A549 (cell line): ENCODE measurements around the gene KCNH6.

Source experiments
- BHLHE40 ChIP-seq: IDR thresholded peaks from 2 replicates; pipeline ENCODE4 v1.6.1; 2012; ENCODE audit warnings: low read depth, low read length, inconsistent platforms
- CTCF ChIP-seq: fragments of >200 bp; sonication (Bioruptor Twin); formaldehyde crosslinking; IDR thresholded peaks from 3 replicates; pipeline ENCODE4 v1.5.1; 2016
- FOXS1 ChIP-seq: fragments of 250-450 bp; sonication (Bioruptor Pico); IDR thresholded peaks from 2 replicates; pipeline ENCODE4 v1.5.0; 2020; ENCODE audit warnings: mild to moderate bottlenecking, moderate library complexity
- KDM1A ChIP-seq: fragments of 200-600 bp; sonication (generic); IDR thresholded peaks from 2 replicates; pipeline ENCODE4 v1.6.1; 2016; ENCODE audit warnings: low read depth, mild to moderate bottlenecking
- PBX3 ChIP-seq: IDR thresholded peaks from 2 replicates; pipeline ENCODE4 v1.6.1; 2012
- PHF8 ChIP-seq: fragments of 200-600 bp; sonication (generic); IDR thresholded peaks from 2 replicates; pipeline ENCODE4 v1.6.1; 2016; ENCODE audit warnings: low read depth, mild to moderate bottlenecking, antibody characterized with exemption, moderate library complexity, borderline replicate concordance
- POLR2A ChIP-seq: IDR thresholded peaks from 2 replicates; pipeline ENCODE4 v1.6.1; 2012; ENCODE audit warnings: mild to moderate bottlenecking, low read length
- POLR2AphosphoS2 ChIP-seq: conservative IDR thresholded peaks from 2 replicates; pipeline ENCODE4 v1.6.1; 2012; ENCODE audit warnings: low read length, improper control_type of control experiment, inconsistent platforms
- ZFP36 ChIP-seq: fragments of 450-650 bp; IDR thresholded peaks from 2 replicates; pipeline ENCODE4 v1.6.1; 2014; ENCODE audit warnings: borderline replicate concordance; ENCODE audit not compliant: partially characterized antibody
- TF ChIP-seq, protein P1 (sequence below): fragments of >200 bp; sonication (Bioruptor Twin); formaldehyde crosslinking; IDR thresholded peaks from 3 replicates; pipeline ENCODE4 v1.6.1; 2016

DNA sequence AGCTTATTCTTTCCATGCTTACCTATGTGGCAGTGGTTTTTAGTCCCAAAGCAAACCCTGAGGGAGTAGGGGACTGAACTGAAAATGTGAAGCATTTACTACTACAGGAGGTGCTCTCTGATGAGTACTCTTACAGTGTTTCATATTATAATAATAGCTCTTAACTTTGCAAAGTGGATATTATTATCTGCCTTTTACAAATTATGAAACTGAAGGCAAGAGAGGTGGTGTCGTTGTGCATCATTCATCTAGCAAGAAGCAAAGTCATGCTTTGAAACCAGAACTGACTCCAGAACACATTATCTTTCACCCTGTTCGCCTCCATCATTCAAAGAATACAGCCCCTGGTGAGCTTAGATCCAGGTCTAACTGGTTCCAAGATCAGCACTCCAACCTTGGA lies 8.2 kb upstream of the KCNH6 start:
- TF ChIP-seq ZFP36 (no peak), KDM1A (no peak), POLR2A (no peak), PHF8 (no peak), PBX3 (no peak), FOXS1 (CRISPR knock-in tag) (no peak), CTCF (no peak), POLR2AphosphoS2 (no peak), BHLHE40 (no peak)
- TF ChIP-seq, protein P1, sequence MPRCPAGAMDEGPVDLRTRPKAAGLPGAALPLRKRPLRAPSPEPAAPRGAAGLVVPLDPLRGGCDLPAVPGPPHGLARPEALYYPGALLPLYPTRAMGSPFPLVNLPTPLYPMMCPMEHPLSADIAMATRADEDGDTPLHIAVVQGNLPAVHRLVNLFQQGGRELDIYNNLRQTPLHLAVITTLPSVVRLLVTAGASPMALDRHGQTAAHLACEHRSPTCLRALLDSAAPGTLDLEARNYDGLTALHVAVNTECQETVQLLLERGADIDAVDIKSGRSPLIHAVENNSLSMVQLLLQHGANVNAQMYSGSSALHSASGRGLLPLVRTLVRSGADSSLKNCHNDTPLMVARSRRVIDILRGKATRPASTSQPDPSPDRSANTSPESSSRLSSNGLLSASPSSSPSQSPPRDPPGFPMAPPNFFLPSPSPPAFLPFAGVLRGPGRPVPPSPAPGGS: no peak
